Testis (tissue), 2 donors: Measurements from ENCODE around the gene TSR1.

ENCODE experiments used
- CTCF ChIP-seq, 3 experiments: fragments of 450-650 bp in 2 of 3; fragments of 200-600 bp in 1 of 3; sonication (generic) in 1 of 3; IDR thresholded peaks; one replicate each; pipeline ENCODE4 v1.5.1; 2016 to 2019; ENCODE audit warnings: antibody characterized with exemption in 3 of 3, mild to moderate bottlenecking in 2 of 3, moderate library complexity in 1 of 3
- POLR2A ChIP-seq: fragments of 450-650 bp; IDR thresholded peaks from one replicate; pipeline ENCODE4 v1.6.1; 2017; ENCODE audit warnings: antibody characterized with exemption, mild to moderate bottlenecking, moderate library complexity

- TF ChIP-seq CTCF (IDR thresholded peaks at IDR 0.05) (no peak), POLR2A (no peak)
Observed at GRCh38 chr17:2376107-2376506, 39.9 kb upstream of the TSR1 start.
